Choroid plexus epithelial cell (primary cell): ENCODE data around the gene RPUSD3.
"Not testable (repeated sequence)": the region's sequence is repeated elsewhere in the genome, so short reads cannot be mapped to it uniquely, and the experiment has no call there.

Experiments used
- DNase-seq: peaks from one replicate; pipeline ENCODE4 v3.0.0-alpha.2; 2010; ENCODE audit warnings: low read depth
- H3K4me3 ChIP-seq: 2 replicates; pipeline ENCODE4 v1.5.1; 2011; ENCODE audit warnings: low read depth, mild to moderate bottlenecking, control low read depth, low read length, moderate library complexity
- CTCF ChIP-seq: conservative IDR thresholded peaks from 2 replicates; pipeline ENCODE4 v1.5.1; 2011; ENCODE audit warnings: low read depth, mild to moderate bottlenecking, control low read depth, inconsistent platforms, low read length, moderate library complexity

The RPUSD3 gene

GRCh38 chr3:9855594-9855993, 11.8 kb upstream of the RPUSD3 start:
- H3K4me3 ChIP-seq, result no peak overlapping the region
- DNase-seq, result no peak
- no peak for TF ChIP-seq CTCF

GRCh38 chr3:9854291-9854940, 10.6 kb upstream of the RPUSD3 start:
- not testable (repeated sequence) for DNase-seq, H3K4me3 ChIP-seq

- no peak overlapping the region for H3K4me3 ChIP-seq
- TF ChIP-seq CTCF, result no peak
- DNase-seq, result no peak
Observed at GRCh38 chr3:9852528-9852927, 8.7 kb upstream of the RPUSD3 start.

GRCh38 chr3:9851926-9852325, 8.1 kb upstream of the RPUSD3 start:
- not testable (repeated sequence) for H3K4me3 ChIP-seq, DNase-seq

GRCh38 chr3:9851383-9851782, 7.6 kb upstream of the RPUSD3 start:
- not testable (repeated sequence) for H3K4me3 ChIP-seq, DNase-seq

GRCh38 chr3:9848860-9849259, 5.1 kb upstream of the RPUSD3 start:
- not testable (repeated sequence) for H3K4me3 ChIP-seq
- peak; percentile 51 for TF ChIP-seq CTCF
- peak; percentile 64 for DNase-seq

- not testable (repeated sequence) for H3K4me3 ChIP-seq, DNase-seq
Observed at GRCh38 chr3:9847870-9848269, 4.1 kb upstream of the RPUSD3 start.

- no peak for DNase-seq
- TF ChIP-seq CTCF, result no peak
Observed at GRCh38 chr3:9846931-9847488, 3.2 kb upstream of the RPUSD3 start.

GRCh38 chr3:9846231-9846630, 2.4 kb upstream of the RPUSD3 start:
- no peak for TF ChIP-seq CTCF
- DNase-seq, result no peak
- H3K4me3 ChIP-seq, result no peak overlapping the region

More at GRCh38 chr3:9846931-9847488, 3.2 kb upstream of the RPUSD3 start:
- H3K4me3 ChIP-seq, result no peak overlapping the region
